Measurements from ENCODE around the gene TBC1D14.
"Not testable (repeated sequence)": the region's sequence is repeated elsewhere in the genome, so short reads cannot be mapped to it uniquely, and the experiment has no call there.

DNA sequence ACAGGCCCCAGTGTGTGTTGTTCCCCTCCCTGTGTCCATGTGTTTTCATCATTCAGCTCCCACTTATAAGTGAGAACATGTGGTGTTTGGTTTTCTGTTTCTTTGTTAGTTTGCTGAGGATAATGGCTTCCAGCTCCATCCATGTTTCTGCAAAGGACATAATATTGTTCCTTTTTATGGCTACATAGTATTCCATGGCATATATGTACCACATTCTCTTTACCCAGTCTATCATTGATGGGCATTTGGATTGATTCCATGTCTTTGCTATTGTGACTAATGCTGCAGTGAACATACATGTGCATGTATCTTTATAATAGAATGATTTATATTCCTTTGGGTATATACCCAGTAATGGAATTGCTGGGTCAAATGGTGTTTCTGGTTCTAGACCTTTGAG, 169.9 kb downstream of the TBC1D14 start:
- TF ChIP-seq, protein P1, sequence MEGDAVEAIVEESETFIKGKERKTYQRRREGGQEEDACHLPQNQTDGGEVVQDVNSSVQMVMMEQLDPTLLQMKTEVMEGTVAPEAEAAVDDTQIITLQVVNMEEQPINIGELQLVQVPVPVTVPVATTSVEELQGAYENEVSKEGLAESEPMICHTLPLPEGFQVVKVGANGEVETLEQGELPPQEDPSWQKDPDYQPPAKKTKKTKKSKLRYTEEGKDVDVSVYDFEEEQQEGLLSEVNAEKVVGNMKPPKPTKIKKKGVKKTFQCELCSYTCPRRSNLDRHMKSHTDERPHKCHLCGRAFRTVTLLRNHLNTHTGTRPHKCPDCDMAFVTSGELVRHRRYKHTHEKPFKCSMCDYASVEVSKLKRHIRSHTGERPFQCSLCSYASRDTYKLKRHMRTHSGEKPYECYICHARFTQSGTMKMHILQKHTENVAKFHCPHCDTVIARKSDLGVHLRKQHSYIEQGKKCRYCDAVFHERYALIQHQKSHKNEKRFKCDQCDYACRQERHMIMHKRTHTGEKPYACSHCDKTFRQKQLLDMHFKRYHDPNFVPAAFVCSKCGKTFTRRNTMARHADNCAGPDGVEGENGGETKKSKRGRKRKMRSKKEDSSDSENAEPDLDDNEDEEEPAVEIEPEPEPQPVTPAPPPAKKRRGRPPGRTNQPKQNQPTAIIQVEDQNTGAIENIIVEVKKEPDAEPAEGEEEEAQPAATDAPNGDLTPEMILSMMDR (conservative IDR thresholded peaks at IDR 0.05; ENCODE audit: low read length): not testable (repeated sequence)
- not testable (repeated sequence) for TF ChIP-seq EZH2phosphoT487 (IDR thresholded peaks at IDR 0.05; ENCODE audit: borderline replicate concordance, low read depth, low read length)
